NCI-H1436 (cell line): Measurements from ENCODE around the gene HES4.
"Not testable (repeated sequence)": the region's sequence is repeated elsewhere in the genome, so short reads cannot be mapped to it uniquely, and the experiment has no call there.

Experiments
- DNase-seq: peaks from one replicate; lab custom pipeline; 2025; lab: John Stamatoyannopoulos, UW

The HES4 gene

GRCh38 chr1:978835-979743 is 20.8 kb downstream of the HES4 start:
- no peak for DNase-seq

GRCh38 chr1:978069-978834 is 21.6 kb downstream of the HES4 start:
- no peak for DNase-seq

- not testable (repeated sequence) for DNase-seq
These were observed 23.1 kb downstream of the HES4 start for GRCh38 chr1:976791-977190.

- DNase-seq: peak; percentile 41
These were observed 23.8 kb downstream of the HES4 start for GRCh38 chr1:975896-976683.

GRCh38 chr1:975365-975764 is 24.5 kb downstream of the HES4 start:
- no peak for DNase-seq

- no peak for DNase-seq
These were observed 25.1 kb downstream of the HES4 start for GRCh38 chr1:974687-975328.

- no peak for DNase-seq
These were observed 25.6 kb downstream of the HES4 start for GRCh38 chr1:974293-974640.

- no peak for DNase-seq
These were observed 26.2 kb downstream of the HES4 start for GRCh38 chr1:973459-974292.

GRCh38 chr1:972726-973458 is 27.0 kb downstream of the HES4 start:
- DNase-seq: no peak

- no peak for DNase-seq
These were observed 28.0 kb downstream of the HES4 start for GRCh38 chr1:971751-972506.

- no peak for DNase-seq
These were observed 28.7 kb downstream of the HES4 start for GRCh38 chr1:970973-971730.

GRCh38 chr1:970242-970972 is 29.5 kb downstream of the HES4 start:
- DNase-seq: no peak

GRCh38 chr1:969260-969855 is 30.5 kb downstream of the HES4 start:
- DNase-seq: no peak

GRCh38 chr1:967466-968343 is 32.2 kb downstream of the HES4 start:
- no peak for DNase-seq

- peak; percentile 20 for DNase-seq
These were observed 33.1 kb downstream of the HES4 start for GRCh38 chr1:966704-967300.

GRCh38 chr1:966135-966703 is 33.7 kb downstream of the HES4 start, which contains the start of gene PLEKHN1:
PLEKHN1 (plus strand) TSS chr1:966482; CDS start chr1:966532, 50 bp downstream.
- DNase-seq: no peak
